IMR-90 (cell line): ENCODE results near the gene ACSS2. TPM values are rescaled to one million over a fixed set of nuclear protein-coding genes. Genes with fewer than 3 reads are reported as not detected.

Experiments
- ATAC-seq: fragments of 200-7000 bp; cut with Tn5 transposase; 2 replicates; pipeline ENCODE4 v1.9.1; 2020; ENCODE audit warnings: low read depth, mild to moderate bottlenecking, moderate library complexity
- BruUV-seq: library from RNA; stranded (reverse); fragments of 400-500 nt; replicated peaks from 2 replicates; lab custom pipeline; 2021; lab: Mats Ljungman, UMichigan
- CTCF ChIA-PET: fragments of 300-600 bp; formaldehyde crosslinking; extraction: SDS; loops from one replicate; lab custom pipeline; 2021; ENCODE audit warnings: antibody characterized with exemption; lab: Yijun Ruan, JAX
- POLR2A ChIA-PET: fragments of 300-600 bp; sonication (Branson Sonifier 250); formaldehyde crosslinking; loops from one replicate; lab custom pipeline; 2022; ENCODE audit warnings: antibody characterized with exemption; ENCODE audit not compliant: unreplicated experiment; lab: Charles Lee
- DNase-seq: peaks from one replicate; pipeline ENCODE4 v3.0.0; 2013
- H2AFZ ChIP-seq: replicated peaks from 2 replicates; pipeline ENCODE3; 2013; ENCODE audit warnings: low read length, mild to moderate bottlenecking; ENCODE audit not compliant: poor library complexity
- H2AK5ac ChIP-seq: 2 replicates; pipeline ENCODE4 v1.6.1; 2013; ENCODE audit warnings: low read depth, low read length, inconsistent platforms
- H2AK9ac ChIP-seq: replicated peaks from 2 replicates; pipeline ENCODE3; 2013; ENCODE audit warnings: mild to moderate bottlenecking, low read depth, low read length, moderate library complexity; ENCODE audit not compliant: poor library complexity
- H2BK120ac ChIP-seq: 2 replicates; pipeline ENCODE4 v1.6.1; 2013; ENCODE audit warnings: low read depth, low read length, inconsistent platforms
- H2BK15ac ChIP-seq: 3 replicates; pipeline ENCODE4 v1.6.1; 2013; ENCODE audit warnings: low read depth, low read length, inconsistent platforms
- H2BK20ac ChIP-seq: 2 replicates; pipeline ENCODE4 v1.6.1; 2013; ENCODE audit warnings: low read depth, mild to moderate bottlenecking, inconsistent platforms, low read length, moderate library complexity
- H2BK5ac ChIP-seq: 2 replicates; pipeline ENCODE4 v1.6.1; 2013; ENCODE audit warnings: mild to moderate bottlenecking, low read depth, low read length, inconsistent platforms; ENCODE audit not compliant: poor library complexity, severe bottlenecking
- H3K14ac ChIP-seq: replicated peaks from 2 replicates; pipeline ENCODE4 v1.6.1; 2013; ENCODE audit warnings: low read depth, low read length, inconsistent platforms
- H3K18ac ChIP-seq: 2 replicates; pipeline ENCODE4 v1.6.1; 2013; ENCODE audit warnings: low read depth, low read length, control low read depth
- H3K23ac ChIP-seq: 2 replicates; pipeline ENCODE4 v1.6.1; 2013; ENCODE audit warnings: low read depth, low read length, inconsistent platforms
- H3K27ac ChIP-seq: 2 replicates; pipeline ENCODE4 v1.5.1; 2013; ENCODE audit warnings: mild to moderate bottlenecking, control low read depth, low read length; ENCODE audit not compliant: insufficient read depth
- H3K27me3 ChIP-seq: 2 replicates; pipeline ENCODE4 v1.6.1; 2013; ENCODE audit warnings: low read length; ENCODE audit not compliant: control insufficient read depth, insufficient read depth
- H3K36me3 ChIP-seq: 2 replicates; pipeline ENCODE4 v1.6.1; 2013; ENCODE audit warnings: low read length, mixed read lengths; ENCODE audit not compliant: control insufficient read depth, insufficient read depth
- H3K4ac ChIP-seq: 2 replicates; pipeline ENCODE4 v1.6.1; 2013; ENCODE audit warnings: low read depth, low read length, inconsistent platforms
- H3K4me1 ChIP-seq: 2 replicates; pipeline ENCODE4 v1.6.1; 2013; ENCODE audit warnings: low read length, mixed read lengths; ENCODE audit not compliant: control insufficient read depth, insufficient read depth
- H3K4me2 ChIP-seq: 2 replicates; pipeline ENCODE4 v1.6.1; 2013; ENCODE audit warnings: low read depth, mild to moderate bottlenecking, control low read depth, low read length, moderate library complexity
- H3K4me3 ChIP-seq: 2 replicates; pipeline ENCODE4 v1.5.1; 2013; ENCODE audit warnings: low read depth, mild to moderate bottlenecking, control low read depth, low read length, moderate library complexity; ENCODE audit not compliant: insufficient read depth
- H3K56ac ChIP-seq: 2 replicates; pipeline ENCODE4 v1.6.1; 2013; ENCODE audit warnings: low read length, inconsistent platforms; ENCODE audit not compliant: insufficient read depth; ENCODE audit errors: extremely low read depth
- H3K79me1 ChIP-seq, 2 experiments: 2 replicates each; pipeline ENCODE4 v1.6.1; 2013; ENCODE audit warnings: low read length in 2 of 2, inconsistent platforms in 1 of 2, low read depth in 1 of 2
- H3K9ac ChIP-seq: 2 replicates; pipeline ENCODE4 v1.6.1; 2013; ENCODE audit warnings: low read depth, low read length, control low read depth
- H3K9me1 ChIP-seq: 2 replicates; pipeline ENCODE4 v1.6.1; 2013; ENCODE audit warnings: low read length, inconsistent platforms; ENCODE audit not compliant: insufficient read depth
- H3K9me3 ChIP-seq: 2 replicates; pipeline ENCODE4 v1.6.1; 2013; ENCODE audit warnings: low read length; ENCODE audit not compliant: control insufficient read depth, insufficient read depth
- H4K20me1 ChIP-seq: 2 replicates; pipeline ENCODE4 v1.6.1; 2013; ENCODE audit warnings: low read length, inconsistent platforms; ENCODE audit not compliant: insufficient read depth
- H4K5ac ChIP-seq: 2 replicates; pipeline ENCODE4 v1.6.1; 2013; ENCODE audit warnings: mild to moderate bottlenecking, low read depth, low read length, control low read depth
- H4K8ac ChIP-seq, 2 experiments: 2 replicates each; pipeline ENCODE4 v1.6.1; 2013; ENCODE audit warnings: low read depth in 2 of 2, low read length in 2 of 2, control low read depth in 1 of 2, inconsistent platforms in 1 of 2
- H4K91ac ChIP-seq: 2 replicates; pipeline ENCODE4 v1.6.1; 2013; ENCODE audit warnings: low read depth, low read length, inconsistent platforms; ENCODE audit not compliant: insufficient read depth
- CEBPB ChIP-seq: IDR thresholded peaks from 2 replicates; pipeline ENCODE4 v1.6.1; 2012; ENCODE audit warnings: low read depth, low read length, improper control_type of control experiment
- CHD1 ChIP-seq: IDR thresholded peaks from 2 replicates; pipeline ENCODE4 v1.6.1; 2012; ENCODE audit warnings: low read depth, low read length, improper control_type of control experiment
- FOS ChIP-seq: fragments of 150-350 bp; IDR thresholded peaks from 2 replicates; pipeline ENCODE4 v1.6.1; 2016; ENCODE audit warnings: low read depth, low read length
- MAZ ChIP-seq: IDR thresholded peaks from 2 replicates; pipeline ENCODE4 v1.6.1; 2012; ENCODE audit warnings: low read depth, mild to moderate bottlenecking, low read length, improper control_type of control experiment, moderate library complexity, borderline replicate concordance
- MXI1 ChIP-seq: IDR thresholded peaks from 2 replicates; pipeline ENCODE4 v1.6.1; 2012; ENCODE audit warnings: low read depth, mild to moderate bottlenecking, low read length, moderate library complexity, borderline replicate concordance
- POLR2A ChIP-seq: IDR thresholded peaks from 2 replicates; pipeline ENCODE4 v1.6.1; 2012; ENCODE audit warnings: mild to moderate bottlenecking, low read depth, low read length
- RCOR1 ChIP-seq: IDR thresholded peaks from 2 replicates; pipeline ENCODE4 v1.6.1; 2012; ENCODE audit warnings: mild to moderate bottlenecking, low read length, improper control_type of control experiment; ENCODE audit not compliant: insufficient replicate concordance
- SMC3 ChIP-seq: fragments of 150-350 bp; IDR thresholded peaks from 2 replicates; pipeline ENCODE4 v1.6.1; 2016; ENCODE audit warnings: low read depth, mild to moderate bottlenecking, antibody characterized with exemption, low read length, moderate library complexity
- WGBS, 2 experiments: methylation state at CpG; one replicate each; pipeline versions ENCODE4 v1.1.5 to v1.1.7; 2013; ENCODE audit warnings: missing lambda C conversion rate in 2 of 2; ENCODE audit not compliant: insufficient read length in 1 of 2; ENCODE audit errors: extremely low coverage in 2 of 2; 5-methylcytosine and 5-hydroxymethylcytosine counted together
- dilution Hi-C: fragments of 300-500 bp; cut with HindIII; formaldehyde crosslinking; loops from one replicate; pipeline ENCODE4 v1.14.3; 2018; ENCODE audit warnings: low sequenced_read_pairs; ENCODE audit not compliant: unreplicated experiment
- in situ Hi-C: fragments of 300-500 bp; cut with MboI; formaldehyde crosslinking; loops from 3 replicates; pipeline ENCODE4 v1.14.3; 2019; ENCODE audit warnings: low sequenced_read_pairs, inconsistent platforms, mixed read lengths
- intact Hi-C: fragments of 100-400 bp; cut with micrococcal nuclease; formaldehyde crosslinking; loops from 2 replicates; pipeline ENCODE4 v1.10.0; 2022
- polyA plus RNA-seq, 3 experiments: library from polyadenylated mRNA; depleted of rRNA; stranded (reverse); fragments of >200 nt; gene quantifications; 2 replicates each; pipeline ENCODE4 v1.2.3, GENCODE V29; 2012; ENCODE audit warnings: low replicate concordance in 1 of 3
- total RNA-seq: library from RNA; depleted of rRNA; stranded (reverse); fragments of >200 nt; gene quantifications from 2 replicates; pipeline ENCODE4 v1.2.3, GENCODE V29; 2012
- TF ChIP-seq, protein P1 (sequence below): conservative IDR thresholded peaks from 2 replicates; pipeline ENCODE4 v1.5.1; 2012; ENCODE audit warnings: mild to moderate bottlenecking, low read depth, low read length, improper control_type of control experiment
- TF ChIP-seq, protein P2 (sequence below): fragments of 150-350 bp; IDR thresholded peaks from 2 replicates; pipeline ENCODE4 v1.6.1; 2016; ENCODE audit warnings: low read depth, mild to moderate bottlenecking, low read length, moderate library complexity, borderline replicate concordance

ACSS2 gene
- total and polyA plus RNA-seq, 2 of the 4 experiments (the other 2 are of a cell fraction) = 26.9 to 46.4 TPM

DNA sequence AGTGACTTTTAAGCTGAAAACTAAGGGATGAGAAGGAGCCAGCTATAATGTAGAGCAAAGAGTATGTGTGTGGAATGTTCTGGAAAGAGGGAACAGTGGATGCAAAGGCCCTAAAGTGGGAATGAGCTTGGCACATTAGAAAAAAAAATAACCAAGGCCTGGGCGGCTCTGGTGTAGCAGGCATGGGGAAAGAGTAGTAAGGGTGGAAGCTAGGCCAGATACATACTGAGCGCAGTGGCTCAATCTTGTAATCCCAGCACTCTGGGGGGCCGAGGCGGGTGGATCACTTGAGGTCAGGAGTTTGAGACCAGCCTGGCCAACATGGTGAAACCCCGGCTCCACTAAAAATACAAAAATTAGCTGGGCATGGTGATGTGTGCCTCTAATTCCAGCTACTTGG lies 12.2 kb upstream of the ACSS2 start:
- 100% methylated on average over 1 of the region's 5 CpGs; no CpG with 5 or more reads in 1 of the 2 experiments for WGBS, 2 experiments
- Histone ChIP-seq H4K5ac (no peak overlapping the region), H3K36me3 (peaks cover 20% of the 10 kb centered on the region), H3K9me1 (no peaks in the 10 kb centered on the region), H2BK20ac (no peak overlapping the region), H3K18ac (no peak overlapping the region), H2BK15ac (no peak overlapping the region), H3K23ac (no peak overlapping the region), H3K9me3 (no peaks in the 10 kb centered on the region), H3K4me3 (no peak overlapping the region), H2AK9ac (no peak overlapping the region), H4K91ac (no peak overlapping the region), H3K79me1 (peaks cover 8 to 15% of the 10 kb centered on the region in 2 experiments; a peak in 2 of 4 replicates), H4K8ac (no peak overlapping the region), H3K4ac (no peak overlapping the region), H3K9ac (no peak overlapping the region), H2AK5ac (no peak overlapping the region), H2BK5ac (no peak overlapping the region), H3K4me1 (no peaks in the 10 kb centered on the region), H2AFZ (no peak overlapping the region), H3K14ac (no peak overlapping the region), H3K4me2 (no peak overlapping the region), H4K20me1 (no peaks in the 10 kb centered on the region; the same call in 1 of the 2 replicates), H3K56ac (no peak overlapping the region), H3K27me3 (no peaks in the 10 kb centered on the region), H2BK120ac (no peak overlapping the region), H3K27ac (no peak overlapping the region)
- ATAC-seq (no peak), DNase-seq (no peak)
- TF ChIP-seq FOS = no peak
- TF ChIP-seq CEBPB = no peak
- TF ChIP-seq, protein P1, sequence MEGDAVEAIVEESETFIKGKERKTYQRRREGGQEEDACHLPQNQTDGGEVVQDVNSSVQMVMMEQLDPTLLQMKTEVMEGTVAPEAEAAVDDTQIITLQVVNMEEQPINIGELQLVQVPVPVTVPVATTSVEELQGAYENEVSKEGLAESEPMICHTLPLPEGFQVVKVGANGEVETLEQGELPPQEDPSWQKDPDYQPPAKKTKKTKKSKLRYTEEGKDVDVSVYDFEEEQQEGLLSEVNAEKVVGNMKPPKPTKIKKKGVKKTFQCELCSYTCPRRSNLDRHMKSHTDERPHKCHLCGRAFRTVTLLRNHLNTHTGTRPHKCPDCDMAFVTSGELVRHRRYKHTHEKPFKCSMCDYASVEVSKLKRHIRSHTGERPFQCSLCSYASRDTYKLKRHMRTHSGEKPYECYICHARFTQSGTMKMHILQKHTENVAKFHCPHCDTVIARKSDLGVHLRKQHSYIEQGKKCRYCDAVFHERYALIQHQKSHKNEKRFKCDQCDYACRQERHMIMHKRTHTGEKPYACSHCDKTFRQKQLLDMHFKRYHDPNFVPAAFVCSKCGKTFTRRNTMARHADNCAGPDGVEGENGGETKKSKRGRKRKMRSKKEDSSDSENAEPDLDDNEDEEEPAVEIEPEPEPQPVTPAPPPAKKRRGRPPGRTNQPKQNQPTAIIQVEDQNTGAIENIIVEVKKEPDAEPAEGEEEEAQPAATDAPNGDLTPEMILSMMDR = no peak
- no peak for TF ChIP-seq POLR2A
- no peak for TF ChIP-seq MXI1
- no peak for TF ChIP-seq SMC3
- TF ChIP-seq, protein P2, sequence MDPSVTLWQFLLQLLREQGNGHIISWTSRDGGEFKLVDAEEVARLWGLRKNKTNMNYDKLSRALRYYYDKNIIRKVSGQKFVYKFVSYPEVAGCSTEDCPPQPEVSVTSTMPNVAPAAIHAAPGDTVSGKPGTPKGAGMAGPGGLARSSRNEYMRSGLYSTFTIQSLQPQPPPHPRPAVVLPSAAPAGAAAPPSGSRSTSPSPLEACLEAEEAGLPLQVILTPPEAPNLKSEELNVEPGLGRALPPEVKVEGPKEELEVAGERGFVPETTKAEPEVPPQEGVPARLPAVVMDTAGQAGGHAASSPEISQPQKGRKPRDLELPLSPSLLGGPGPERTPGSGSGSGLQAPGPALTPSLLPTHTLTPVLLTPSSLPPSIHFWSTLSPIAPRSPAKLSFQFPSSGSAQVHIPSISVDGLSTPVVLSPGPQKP = no peak
- no peak for TF ChIP-seq MAZ
- no peak for TF ChIP-seq CHD1
- no peak for TF ChIP-seq RCOR1
- in situ Hi-C loops = loop anchor here (25.0 kb wide), 1 partner anchor 398 kb away; no protein-coding TSS in a partner anchor
- ChIA-PET CTCF (interaction anchor here (0.9 kb wide), 1 partner anchor 10 kb away, joined by 3 read pairs; no protein-coding TSS in a partner anchor), POLR2A (no interaction called here)
- intact Hi-C loops = no loop called here
- dilution Hi-C loops = no loop called here
- no TSS peak for BruUV-seq
